ENCODE results near the gene NKAPL.

NKAPL gene

DNA sequence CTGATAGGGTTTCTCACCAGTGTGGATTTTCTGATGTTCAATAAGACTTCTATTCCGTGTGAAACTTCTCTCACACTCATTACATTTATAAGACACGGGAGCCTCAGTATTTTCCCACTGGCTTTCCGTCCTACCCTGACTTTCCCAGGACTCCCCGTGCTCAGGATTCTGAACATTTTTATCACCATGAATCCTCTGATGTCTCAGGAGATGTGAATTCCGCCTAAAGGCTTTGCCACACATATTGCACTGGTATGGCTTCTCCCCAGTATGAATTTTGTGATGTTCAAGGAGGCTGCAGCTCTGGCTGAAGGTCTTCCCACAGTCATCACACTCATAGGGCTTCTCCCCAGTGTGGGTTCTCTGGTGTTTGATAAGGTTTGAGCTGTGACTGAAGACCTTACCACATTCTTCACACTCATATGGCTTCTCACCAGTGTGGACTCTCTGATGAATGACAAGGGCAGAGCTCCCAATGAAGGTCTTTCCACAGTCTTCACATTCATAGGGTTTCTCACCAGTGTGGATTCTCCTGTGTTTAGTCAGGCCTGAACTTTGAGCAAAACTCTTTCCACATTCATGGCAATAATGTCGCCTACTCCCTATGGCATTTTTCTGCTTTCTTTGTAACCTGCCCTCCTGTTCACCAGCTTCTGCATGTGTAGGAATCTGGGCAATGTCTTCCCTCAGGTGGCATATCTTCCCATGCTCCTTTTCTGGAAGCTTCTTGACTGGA is 13.7 kb upstream of the NKAPL start:
- no peak for DNase-seq

- DNase-seq: no peak
Measured at GRCh38 chr6:28248916-28249315, 10.2 kb upstream of the NKAPL start.

DNA sequence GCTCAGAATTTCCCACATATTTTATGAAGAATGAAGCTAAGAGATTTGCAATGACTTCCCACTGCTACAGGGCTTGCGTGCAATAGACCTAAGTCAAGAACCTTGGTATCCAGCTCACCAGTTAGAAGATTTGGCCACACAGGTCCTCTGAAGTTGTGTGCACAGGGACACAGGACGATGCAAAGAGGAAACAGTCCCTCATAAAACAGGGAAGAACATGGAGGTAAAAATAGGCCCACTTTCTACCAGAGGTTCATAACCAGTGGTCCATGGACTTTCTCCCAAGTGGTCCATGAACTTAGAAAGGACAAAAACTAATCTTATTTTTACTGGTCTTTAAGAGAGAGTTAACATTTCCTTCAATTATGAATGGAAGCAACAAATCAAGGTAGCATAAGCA is 8.3 kb upstream of the NKAPL start:
- no peak for DNase-seq

GRCh38 chr6:28251661-28252008 is 7.5 kb upstream of the NKAPL start:
- no peak for DNase-seq

- DNase-seq: peak; percentile 71
Measured at GRCh38 chr6:28252009-28252975, 6.8 kb upstream of the NKAPL start, which contains the start of gene ZKSCAN4. Gene ZKSCAN4 (minus strand): TSS chr6:28252269. CDS start chr6:28251980, 289 bp downstream.

GRCh38 chr6:28254121-28254519 is 5.0 kb upstream of the NKAPL start:
- DNase-seq: no peak

DNA sequence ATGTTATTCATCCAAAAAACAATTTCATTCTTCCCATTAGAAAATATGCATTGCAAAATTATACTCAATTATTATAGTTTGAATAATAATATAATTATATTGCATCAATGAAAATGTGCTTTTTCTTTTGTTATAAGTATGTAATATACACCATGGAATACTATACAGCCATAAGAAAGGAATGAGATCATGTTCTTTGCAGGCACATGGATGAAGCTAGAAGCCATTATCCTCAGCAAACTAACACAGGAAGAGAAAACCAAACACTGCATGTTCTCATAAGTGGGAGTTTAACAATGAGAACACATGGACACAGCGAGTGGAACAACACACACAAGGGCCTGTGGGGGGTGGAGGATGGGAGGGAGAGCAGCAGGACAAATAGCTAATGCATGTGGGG is 2.1 kb upstream of the NKAPL start:
- no peak for DNase-seq

DNA sequence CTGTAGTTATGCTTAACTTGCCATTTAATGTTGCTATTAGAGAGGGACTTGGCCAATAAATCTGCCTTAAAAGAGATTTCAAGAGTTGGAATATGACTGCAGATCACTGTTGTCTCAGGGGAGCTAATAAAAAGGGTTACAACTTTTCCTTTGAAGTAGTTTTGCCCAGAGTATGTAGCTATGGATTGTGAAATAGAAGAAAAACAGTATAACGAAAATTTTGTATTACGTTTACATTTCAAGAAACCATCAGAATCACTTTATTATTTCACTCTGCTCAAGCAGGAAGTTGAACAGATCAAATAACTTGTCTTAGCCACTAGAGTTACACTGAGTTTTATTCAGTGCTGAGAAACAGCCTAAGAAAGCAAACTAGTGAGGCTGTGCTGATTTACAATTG is 4.8 kb downstream of the NKAPL start:
- DNase-seq: no peak

- DNase-seq: no peak
Measured at GRCh38 chr6:28264834-28265401, 5.8 kb downstream of the NKAPL start.

- no peak for DNase-seq
Measured at GRCh38 chr6:28266563-28266961, 7.5 kb downstream of the NKAPL start.

GRCh38 chr6:28266962-28267694 is 8.0 kb downstream of the NKAPL start, which contains the start of gene ZSCAN26:
Gene ZSCAN26 (plus strand): TSS chr6:28267143. CDS start chr6:28271920, 4,777 bp downstream.
- peak; percentile 91 for DNase-seq

- no peak for DNase-seq
Measured at GRCh38 chr6:28267695-28268059, 8.6 kb downstream of the NKAPL start.

GRCh38 chr6:28269492-28269891 is 10.4 kb downstream of the NKAPL start:
- DNase-seq: no peak

- DNase-seq: no peak
Measured at GRCh38 chr6:28274888-28275287, 15.8 kb downstream of the NKAPL start.

- no peak for DNase-seq
Measured at GRCh38 chr6:28277746-28278145, 18.6 kb downstream of the NKAPL start.

DNA sequence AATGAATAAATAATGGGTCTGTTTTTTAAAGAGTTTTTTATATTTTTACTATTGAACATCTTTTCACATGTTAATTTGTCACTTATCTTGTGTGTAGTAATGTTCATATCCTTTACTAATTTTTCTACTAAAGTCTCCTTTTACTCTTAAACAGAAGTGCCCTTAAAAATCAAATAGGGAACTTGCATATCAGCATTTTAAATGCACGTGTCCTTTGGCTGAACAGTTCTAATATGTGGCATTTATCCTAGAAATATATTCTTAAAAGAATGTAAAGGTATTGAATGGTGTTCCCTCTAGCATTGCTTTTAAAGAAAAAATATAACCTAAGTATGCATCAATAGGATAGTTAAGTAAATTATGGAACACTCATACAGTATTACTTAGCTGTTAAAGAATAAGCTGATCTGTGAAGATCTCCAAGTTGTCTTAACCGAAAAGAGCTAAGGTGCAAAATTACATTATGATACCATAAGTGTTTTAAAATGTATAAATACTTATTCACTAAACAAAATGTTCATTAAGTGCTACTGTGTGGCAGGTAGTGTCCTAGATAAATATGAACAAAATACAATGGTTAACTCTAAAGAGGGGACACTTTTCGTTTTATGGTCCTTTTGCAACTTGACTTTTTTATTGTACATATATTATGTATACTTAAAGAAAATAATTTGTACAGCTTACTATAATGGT is 21.6 kb downstream of the NKAPL start:
- no peak for DNase-seq

- DNase-seq: peak; percentile 55
Measured at GRCh38 chr6:28281288-28282064, 22.4 kb downstream of the NKAPL start, which contains the start of gene PGBD1. Gene PGBD1 (plus strand): TSS chr6:28281572. CDS start chr6:28283814, 2,242 bp downstream.

GRCh38 chr6:28282926-28283325 is 23.8 kb downstream of the NKAPL start:
- DNase-seq: no peak

DNA sequence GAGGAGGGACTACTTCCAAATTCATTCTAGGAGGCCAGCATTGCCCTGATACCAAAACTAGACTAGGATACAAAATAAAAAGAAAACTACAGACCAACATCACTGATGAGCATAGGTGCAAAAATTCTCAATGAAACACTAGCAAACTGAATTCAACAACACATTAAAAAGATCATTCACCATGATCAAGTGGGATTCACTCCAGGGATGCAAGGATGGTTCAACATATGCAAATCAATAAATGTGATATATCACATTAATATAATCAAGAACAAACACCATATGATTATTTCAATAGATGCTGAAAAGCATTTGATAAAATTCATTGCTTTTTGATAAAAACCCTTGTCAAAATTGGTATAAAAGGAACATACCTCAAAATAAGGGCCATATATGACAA is 32.5 kb downstream of the NKAPL start:
- no peak for DNase-seq

DNA sequence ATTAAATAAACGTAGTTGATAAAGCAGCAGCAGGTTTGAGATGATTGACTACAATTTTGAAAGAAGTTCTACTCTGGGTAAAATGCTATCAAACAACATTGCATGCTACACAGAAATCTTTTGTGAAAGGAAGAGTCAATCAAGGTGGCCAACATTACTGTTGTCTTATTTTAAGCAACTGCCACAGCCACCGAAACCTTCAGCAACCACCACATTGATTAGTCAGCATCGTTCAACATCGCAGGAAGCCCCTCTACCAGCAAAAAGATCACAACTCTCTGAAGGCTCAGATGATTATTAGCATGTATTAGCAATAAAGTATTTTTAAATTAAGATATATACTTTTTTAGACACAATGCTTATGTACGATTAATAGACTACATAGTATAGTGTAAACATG is 36.2 kb downstream of the NKAPL start:
- no peak for DNase-seq

- DNase-seq: no peak
Measured at GRCh38 chr6:28296520-28297060, 37.5 kb downstream of the NKAPL start.
